ENCODE data around the gene PLAC8.
"Not testable (repeated sequence)": the region's sequence is repeated elsewhere in the genome, so short reads cannot be mapped to it uniquely, and the experiment has no call there.

The PLAC8 gene

GRCh38 chr4:83114576-83114975 lies at the start of gene PLAC8:
TSS of gene PLAC8 (minus strand) at chr4:83114729. CDS start at chr4:83107921, 6,808 bp downstream.
- DNase-seq (ENCODE audit: low spot score) = no peak

DNA sequence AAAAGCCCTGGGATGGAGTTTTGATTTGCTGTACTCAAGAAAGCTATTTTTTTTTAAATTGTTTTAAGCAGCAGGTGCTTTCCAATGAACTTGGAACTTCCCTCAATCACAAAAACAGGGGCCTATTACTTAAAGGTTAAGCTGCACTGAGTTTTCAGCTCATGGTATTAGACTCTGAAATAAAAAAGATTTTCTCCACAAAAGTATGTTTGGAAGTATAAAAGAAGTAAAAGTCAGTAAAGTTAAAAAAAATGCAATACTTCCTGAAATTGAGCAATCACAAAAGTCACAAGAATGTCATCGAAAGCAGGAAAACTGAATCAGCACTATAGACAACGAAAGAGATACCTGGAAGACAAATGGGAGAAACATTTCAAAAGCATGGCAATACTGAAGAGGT lies 38.9 kb upstream of the PLAC8 start:
- no peak for DNase-seq (ENCODE audit: low spot score)

- DNase-seq (ENCODE audit: low spot score) = no peak
Measured at GRCh38 chr4:83152746-83153145, 38.2 kb upstream of the PLAC8 start.

GRCh38 chr4:83151651-83152050 lies 37.1 kb upstream of the PLAC8 start:
- no peak for DNase-seq (ENCODE audit: low spot score)

DNA sequence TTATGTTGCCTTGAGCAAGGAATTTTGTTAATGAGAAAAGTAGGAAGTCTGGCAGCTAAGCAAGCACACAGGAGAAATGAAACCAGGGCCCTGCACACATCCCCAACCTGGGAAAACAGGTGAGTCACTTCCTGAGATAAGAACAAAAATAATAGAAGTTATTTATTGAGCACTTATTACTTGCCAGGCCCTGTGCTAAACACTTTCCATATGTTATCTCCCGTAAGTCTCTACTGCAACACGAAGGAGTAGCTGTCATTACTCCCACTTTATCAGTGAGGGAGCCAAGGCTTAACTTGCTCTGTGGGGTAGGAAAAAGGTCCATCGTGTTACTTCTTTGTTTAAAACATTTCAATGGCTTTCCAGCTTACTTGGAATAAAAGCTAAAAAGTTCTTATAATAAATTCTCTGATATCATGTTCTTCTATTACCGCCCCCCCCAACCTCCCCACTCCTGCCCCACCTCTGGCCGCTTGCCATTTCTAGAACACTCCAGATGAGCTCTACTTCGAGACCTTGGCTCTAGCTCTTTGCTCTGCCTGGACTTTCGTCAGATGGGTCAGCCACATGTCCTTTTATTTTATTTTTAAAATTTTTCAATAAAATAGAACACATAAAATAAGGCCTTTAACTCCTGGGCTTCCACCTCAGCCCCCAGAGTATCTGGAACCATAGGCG lies 36.3 kb upstream of the PLAC8 start:
- DNase-seq (ENCODE audit: low spot score) = no peak

DNA sequence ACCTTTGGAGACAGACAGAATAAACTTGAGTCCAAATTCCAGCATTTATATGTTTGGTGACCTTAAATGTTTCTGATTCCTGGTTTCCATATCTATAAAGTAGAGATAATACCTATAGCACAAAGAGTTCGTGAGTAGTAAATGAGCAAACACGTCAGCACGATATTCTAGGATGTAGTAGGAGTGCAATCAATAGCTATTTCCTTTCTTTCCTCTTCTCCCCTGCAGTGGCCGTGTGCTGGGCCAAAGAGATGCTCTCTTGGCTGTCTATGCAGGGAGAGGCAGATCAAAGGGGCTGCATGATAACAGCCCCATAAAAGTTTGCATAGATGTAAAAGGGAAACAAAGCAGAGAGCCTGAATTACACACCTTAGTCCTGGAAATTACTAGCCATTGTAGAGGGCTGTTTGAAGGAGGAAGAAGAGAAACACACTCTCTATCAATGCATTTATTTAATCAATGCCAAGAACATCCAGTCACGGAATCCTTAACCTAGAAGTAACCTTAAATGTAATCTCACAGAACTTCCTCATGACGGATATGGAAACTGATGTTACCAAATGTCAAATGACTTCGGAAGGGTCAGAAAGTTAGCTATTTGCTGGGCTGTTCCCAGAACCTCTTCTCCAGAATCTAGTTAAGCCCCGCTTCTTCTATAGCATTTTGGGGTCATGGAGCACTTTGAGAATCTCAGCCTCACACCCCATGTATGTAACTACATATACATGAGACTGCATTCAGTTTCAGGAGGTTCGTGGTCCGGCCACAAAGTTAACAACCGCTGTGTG lies 35.5 kb upstream of the PLAC8 start:
- no peak for DNase-seq (ENCODE audit: low spot score)

GRCh38 chr4:83146841-83147240 lies 32.3 kb upstream of the PLAC8 start:
- no peak for DNase-seq (ENCODE audit: low spot score)

- DNase-seq (ENCODE audit: low spot score) = not testable (repeated sequence)
Measured at GRCh38 chr4:83145776-83146175, 31.2 kb upstream of the PLAC8 start.

- DNase-seq (ENCODE audit: low spot score) = peak; percentile 12
Measured at GRCh38 chr4:83139514-83140156, 25.1 kb upstream of the PLAC8 start.

DNA sequence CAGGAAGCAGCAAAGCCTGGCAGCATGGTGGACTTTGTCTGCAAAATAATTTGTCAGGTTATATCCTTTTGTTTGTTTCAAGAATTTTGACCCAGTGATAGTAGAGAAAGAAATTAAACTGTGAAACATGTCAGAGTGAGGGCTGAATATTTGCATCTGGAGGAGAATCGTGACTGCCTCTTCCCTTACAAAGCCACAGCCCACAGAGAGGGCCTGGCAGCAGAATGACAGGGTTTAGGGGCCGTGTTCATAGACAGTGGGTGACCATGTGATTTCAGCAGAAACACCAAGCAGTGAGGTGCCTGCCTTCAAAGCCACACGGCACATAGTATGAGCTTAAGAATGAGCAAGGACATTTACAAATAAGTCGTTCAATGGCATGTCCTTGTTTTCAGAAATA lies 24.4 kb upstream of the PLAC8 start:
- no peak for DNase-seq (ENCODE audit: low spot score)

GRCh38 chr4:83132065-83132464 lies 17.5 kb upstream of the PLAC8 start:
- no peak for DNase-seq (ENCODE audit: low spot score)

DNA sequence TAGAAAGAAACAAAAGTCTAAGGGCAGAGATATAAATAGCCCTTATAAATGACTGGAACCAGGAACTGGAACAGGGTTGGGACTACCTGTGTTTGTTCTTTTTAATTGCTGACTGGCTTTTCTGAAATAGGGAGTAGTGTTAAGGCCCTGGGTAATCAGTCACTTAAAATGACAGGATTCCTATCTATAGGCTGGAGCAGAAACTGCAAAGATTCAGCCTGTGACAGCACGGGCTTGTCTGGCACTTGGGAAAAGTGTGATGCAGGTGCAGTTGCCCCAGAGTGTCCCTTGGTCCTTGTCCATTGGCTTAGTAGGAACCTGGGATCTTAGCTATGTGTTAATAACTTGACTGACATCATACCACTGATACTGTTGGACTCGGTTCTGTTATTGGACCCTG lies 14.7 kb upstream of the PLAC8 start:
- no peak for DNase-seq (ENCODE audit: low spot score)

DNA sequence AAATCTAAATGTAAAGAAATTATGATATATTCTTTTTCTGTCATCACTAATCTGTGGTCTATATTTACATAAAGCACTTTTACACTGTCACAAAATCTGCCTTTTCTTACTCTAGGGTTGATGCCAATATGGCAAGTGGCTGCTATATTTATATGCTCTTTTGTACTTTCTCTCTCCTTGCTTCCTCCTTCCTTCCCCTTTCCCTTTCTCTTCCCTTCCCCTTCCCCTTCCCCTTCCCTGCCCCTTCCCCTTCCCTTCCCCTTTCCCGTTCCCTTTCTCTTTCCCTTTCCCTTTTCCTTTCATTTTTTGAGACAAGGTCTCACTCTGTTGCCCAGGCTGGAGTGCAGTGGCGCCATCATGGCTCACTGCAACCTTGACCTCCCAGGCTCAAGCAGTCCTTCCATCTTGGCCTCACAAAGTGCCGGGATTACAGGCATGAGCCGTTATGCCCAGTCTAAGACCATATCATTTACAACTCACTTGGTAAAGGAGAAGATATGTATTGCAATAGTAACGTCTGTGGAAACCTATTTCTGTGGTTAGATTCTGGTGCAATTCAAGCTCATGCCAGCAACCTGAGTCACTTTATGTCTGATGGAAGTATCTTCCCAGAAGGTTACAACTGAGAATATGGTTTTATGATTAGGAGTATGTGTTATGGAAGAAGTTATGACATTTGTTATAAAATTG lies 13.9 kb upstream of the PLAC8 start:
- peak; percentile 40 for DNase-seq (ENCODE audit: low spot score)

- no peak for DNase-seq (ENCODE audit: low spot score)
Measured at GRCh38 chr4:83125738-83126141, 11.2 kb upstream of the PLAC8 start.

DNA sequence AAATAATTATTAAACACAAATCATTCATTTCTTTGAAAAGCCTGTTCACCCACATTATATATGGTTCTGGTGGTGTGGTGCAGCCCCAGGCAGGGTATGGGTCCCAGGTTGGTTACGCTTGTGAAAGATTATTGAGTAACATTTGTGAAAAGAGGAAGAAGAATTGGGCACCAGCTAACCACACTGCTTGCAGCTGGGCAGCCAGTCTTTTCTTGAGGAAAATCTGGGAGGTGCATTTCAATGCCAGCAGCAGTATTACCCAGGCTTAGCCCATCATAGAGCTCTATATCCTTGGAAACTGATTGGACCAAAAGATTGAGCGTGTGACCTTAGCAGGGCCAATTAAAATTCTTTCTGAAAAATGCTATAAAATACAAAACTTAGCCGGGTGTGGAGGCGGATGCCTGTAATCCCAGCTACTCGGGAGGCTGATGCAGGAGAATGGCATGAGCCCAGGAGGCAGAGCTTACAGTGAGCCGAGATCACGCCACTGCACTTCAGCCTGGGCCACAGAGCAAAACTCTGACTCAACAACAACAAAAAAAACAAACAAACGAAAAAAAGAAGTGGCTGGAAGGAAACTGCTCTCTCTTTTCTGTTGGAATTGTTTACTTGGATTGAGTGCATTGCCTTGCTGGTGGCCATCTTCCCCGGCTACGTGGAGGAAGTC lies 9.7 kb upstream of the PLAC8 start:
- DNase-seq (ENCODE audit: low spot score) = no peak

GRCh38 chr4:83121246-83121645 lies 6.7 kb upstream of the PLAC8 start:
- DNase-seq (ENCODE audit: low spot score) = no peak

GRCh38 chr4:83118869-83119268 lies 4.3 kb upstream of the PLAC8 start:
- no peak for DNase-seq (ENCODE audit: low spot score)

DNA sequence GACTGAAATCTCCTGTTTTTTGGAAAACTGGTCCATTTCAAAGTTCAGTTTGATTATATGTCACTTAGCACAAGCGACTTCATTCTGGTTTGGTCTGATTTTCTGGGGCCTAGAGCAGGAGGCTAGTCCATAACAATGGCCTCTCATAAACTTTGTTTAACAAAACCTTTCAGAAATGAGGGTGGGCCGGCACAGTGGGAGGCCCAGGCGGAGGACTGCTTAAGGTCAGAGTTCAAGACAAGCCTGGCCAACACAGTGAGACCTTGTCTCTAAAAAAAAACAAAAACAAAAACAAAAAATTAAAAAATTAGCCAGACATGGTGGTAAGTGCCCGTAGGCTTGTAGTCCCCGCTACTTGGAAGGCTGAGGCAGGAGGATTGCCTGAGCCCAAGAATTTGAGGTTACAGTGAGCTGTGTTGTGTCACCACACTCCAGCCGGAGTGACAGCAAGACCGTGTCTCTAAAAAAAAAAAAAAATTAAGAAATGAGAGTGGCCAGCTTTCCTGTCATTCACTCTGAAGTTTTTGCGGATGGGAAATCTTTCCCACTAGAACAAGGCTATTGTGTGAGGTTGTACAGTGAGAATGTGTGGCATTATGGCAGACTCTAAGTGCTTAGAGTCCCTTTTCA lies 1.2 kb upstream of the PLAC8 start:
- no peak for DNase-seq (ENCODE audit: low spot score)

- DNase-seq (ENCODE audit: low spot score) = peak; percentile 19
Measured at GRCh38 chr4:83115000-83115399, 471 bp upstream of the PLAC8 start.

DNA sequence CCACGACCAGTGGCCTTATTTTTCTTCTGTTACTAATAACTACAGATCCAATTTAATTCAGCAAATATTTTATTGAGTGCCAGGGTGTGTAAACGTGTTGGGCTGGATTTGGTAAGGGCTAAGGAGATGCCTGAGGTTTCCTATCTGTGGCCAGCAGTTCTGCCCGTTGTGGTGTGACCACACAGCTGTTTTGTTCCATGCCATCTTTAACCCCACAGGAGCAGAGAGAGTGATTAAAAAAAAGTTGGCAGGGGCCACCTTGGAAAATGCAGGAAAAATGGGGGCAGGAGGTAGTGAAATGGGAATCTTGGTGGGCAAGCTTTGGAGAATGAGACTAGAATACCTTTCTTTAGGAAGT lies 1.1 kb downstream of the PLAC8 start:
- DNase-seq (ENCODE audit: low spot score) = no peak

DNA sequence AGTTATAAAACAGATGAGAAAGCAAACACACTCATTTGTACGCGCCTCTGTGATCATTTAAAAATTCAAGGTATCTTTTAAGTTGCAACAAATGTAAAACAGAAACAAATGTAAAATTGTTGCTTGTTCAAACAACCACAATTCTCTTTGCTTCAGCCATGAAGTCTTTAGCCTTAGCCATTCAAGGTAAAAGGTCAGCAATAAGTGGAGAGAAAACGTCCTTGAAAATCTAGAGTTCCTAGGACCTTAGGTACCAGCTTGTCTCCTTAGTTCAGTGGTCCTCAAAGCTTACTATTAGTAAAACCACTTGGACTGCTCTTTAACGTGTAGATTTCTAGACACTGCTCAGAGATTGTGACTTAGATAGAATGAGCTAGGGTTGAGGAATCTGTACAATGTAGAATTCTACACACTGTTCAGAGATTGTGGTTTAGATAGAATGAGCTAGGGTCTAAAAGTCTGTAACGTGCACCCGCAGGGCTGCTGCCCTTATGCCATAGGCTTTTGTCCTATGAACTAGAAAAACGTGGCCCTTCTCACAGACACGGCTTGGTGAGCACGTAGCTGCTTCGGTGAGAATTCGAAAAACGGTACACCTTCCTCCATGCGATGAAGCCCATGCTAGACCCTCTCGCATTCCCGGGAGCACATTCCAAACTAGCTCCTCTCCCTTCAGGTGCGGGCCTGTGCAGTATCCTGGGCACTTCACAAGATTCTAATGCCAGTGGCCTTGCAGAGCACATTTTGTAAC lies 1.7 kb downstream of the PLAC8 start:
- DNase-seq (ENCODE audit: low spot score) = no peak

All from RKO (cell line).